K562 (cell line): Measurements from ENCODE around the gene KRTAP10-8. TPM values are rescaled to one million over a fixed set of nuclear protein-coding genes. Genes with fewer than 3 reads are reported as not detected.

Experiments used
- ATAC-seq: fragments of 200-7000 bp; cut with Tn5 transposase; 3 replicates; pipeline ENCODE4 v1.9.1; 2020; ENCODE audit warnings: moderate library complexity
- BruUV-seq: library from RNA; stranded (reverse); fragments of 400-500 nt; replicated peaks from 2 replicates; lab custom pipeline; 2021; lab: Mats Ljungman, UMichigan
- CTCF ChIA-PET: fragments of 300-600 bp; formaldehyde crosslinking; extraction: SDS; loops from one replicate; lab custom pipeline; 2021; ENCODE audit warnings: low intra/inter-chr PET ratio; lab: Yijun Ruan, JAX
- POLR2A ChIA-PET: fragments of 300-600, 350-650 bp; sonication (Branson Sonifier 250); formaldehyde crosslinking; extraction: SDS; loops from one replicate; lab custom pipeline; 2021; ENCODE audit warnings: antibody characterized with exemption, inconsistent platforms; lab: Yijun Ruan, JAX
- DNase-seq, 4 experiments: peaks; one replicate each; pipeline versions ENCODE4 v3.0.0 to v3.0.0-alpha.2; 2011 to 2018; ENCODE audit warnings: low spot score in 3 of 4, mixed read lengths in 3 of 4; ENCODE audit errors: extremely low read depth in 1 of 4
- FAIRE-seq: peaks from 2 replicates; lab custom pipeline; 2011; peaks lifted over from hg19 to GRCh38; lab: Jason Lieb, UNC
- H2AFZ ChIP-seq: 2 replicates; pipeline ENCODE4 v1.6.0; 2011; ENCODE audit warnings: low read depth, low read length, control low read depth, inconsistent platforms
- H3K27ac ChIP-seq: fragments of 200-600 bp; 3 replicates; pipeline ENCODE4 v1.8.0; 2011; ENCODE audit warnings: low read depth, mild to moderate bottlenecking, control low read depth, inconsistent platforms, low read length, moderate library complexity, mixed read lengths; ENCODE audit errors: extremely low read depth
- H3K27me3 ChIP-seq, 2 experiments: fragments of 300-600 bp in 1 of 2; 2 replicates in 1 of 2; 3 replicates in 1 of 2; pipeline versions ENCODE4 v1.6.0 to v1.8.0; 2011; ENCODE audit warnings: inconsistent platforms in 2 of 2, low read length in 2 of 2, mild to moderate bottlenecking in 1 of 2, mixed read lengths in 1 of 2, moderate library complexity in 1 of 2; ENCODE audit not compliant: control insufficient read depth in 2 of 2, insufficient read depth in 2 of 2
- H3K36me3 ChIP-seq: fragments of 300-600 bp; 3 replicates; pipeline ENCODE4 v1.8.0; 2011; ENCODE audit warnings: mild to moderate bottlenecking, low read length, inconsistent platforms; ENCODE audit not compliant: control insufficient read depth, insufficient read depth
- H3K4me1 ChIP-seq, 2 experiments: fragments of 200-600 bp in 1 of 2; replicated peaks in 1 of 2; 2 replicates in 1 of 2; 3 replicates in 1 of 2; pipeline versions ENCODE4 v1.5.1 to v1.8.0; 2011; ENCODE audit warnings: inconsistent platforms in 2 of 2, low read length in 2 of 2, mild to moderate bottlenecking in 1 of 2, mixed read lengths in 1 of 2, moderate library complexity in 1 of 2; ENCODE audit not compliant: control insufficient read depth in 2 of 2, insufficient read depth in 2 of 2
- H3K4me2 ChIP-seq: 2 replicates; pipeline ENCODE4 v1.6.1; 2011; ENCODE audit warnings: low read length, control low read depth, inconsistent platforms, mixed read lengths; ENCODE audit not compliant: insufficient read depth
- H3K4me3 ChIP-seq: fragments of 200-600 bp; sonication (generic), shearing (Covaris generic); 2 replicates; pipeline ENCODE4 v1.5.1; 2016; ENCODE audit warnings: control low read depth, inconsistent platforms
- H3K79me2 ChIP-seq: fragments of 200-600 bp; 3 replicates; pipeline ENCODE4 v1.8.0; 2011; ENCODE audit warnings: low read length, inconsistent platforms; ENCODE audit not compliant: control insufficient read depth, insufficient read depth
- H3K9ac ChIP-seq, 2 experiments: 2 replicates each; pipeline versions ENCODE4 v1.6.0 to v1.6.1; 2011; ENCODE audit warnings: low read depth in 2 of 2, low read length in 2 of 2, control low read depth in 1 of 2, inconsistent platforms in 1 of 2, mild to moderate bottlenecking in 1 of 2, mixed read lengths in 1 of 2; ENCODE audit not compliant: insufficient read depth in 1 of 2
- H3K9me1 ChIP-seq: one replicate; pipeline ENCODE4 v1.6.0; 2011; ENCODE audit warnings: inconsistent platforms, mild to moderate bottlenecking, low read length, moderate library complexity; ENCODE audit not compliant: control insufficient read depth, insufficient read depth
- H3K9me3 ChIP-seq: replicated peaks from 2 replicates; pipeline ENCODE4 v1.5.1; 2011; ENCODE audit warnings: low read depth, low read length, inconsistent platforms; ENCODE audit not compliant: control insufficient read depth, insufficient read depth
- H4K20me1 ChIP-seq: replicated peaks from 2 replicates; pipeline ENCODE4 v1.6.1; 2011; ENCODE audit warnings: low read length, inconsistent platforms, mixed read lengths; ENCODE audit not compliant: control insufficient read depth, insufficient read depth
- COPS2 ChIP-seq: fragments of 450-650 bp; conservative IDR thresholded peaks from 2 replicates; pipeline ENCODE4 v1.6.1; 2016; ENCODE audit warnings: mild to moderate bottlenecking, moderate library complexity
- CREB3 ChIP-seq: fragments of 450-650 bp; conservative IDR thresholded peaks from 2 replicates; pipeline ENCODE4 v1.6.1; 2016; ENCODE audit warnings: missing genetic modification characterization, low read depth, mild to moderate bottlenecking, missing compliant biosample characterization, moderate library complexity
- NRF1 ChIP-seq, 2 experiments: fragments of 450-650 bp; IDR thresholded peaks in 1 of 2; conservative IDR thresholded peaks in 1 of 2; 2 replicates each; pipeline ENCODE4 v1.6.1; 2014; ENCODE audit warnings: mild to moderate bottlenecking in 2 of 2
- SIN3B ChIP-seq: fragments of 450-650 bp; IDR thresholded peaks from 2 replicates; pipeline ENCODE4 v1.6.1; 2017; ENCODE audit warnings: low read depth, mild to moderate bottlenecking, moderate library complexity
- ZBTB17 ChIP-seq: fragments of 450-650 bp; formaldehyde crosslinking; IDR thresholded peaks from 2 replicates; pipeline ENCODE4 v1.4.0; 2020; ENCODE audit warnings: mild to moderate bottlenecking
- ZNF184 ChIP-seq: sonication (generic); formaldehyde crosslinking; IDR thresholded peaks from 2 replicates; pipeline ENCODE4 v1.5.0; 2020; ENCODE audit warnings: missing genetic modification reagents
- WGBS: fragments of 100-300 bp; shearing (Covaris generic); methylation state at CpG from one replicate; pipeline ENCODE4 v1.1.6; 2016; ENCODE audit warnings: low coverage, mixed read lengths; ENCODE audit not compliant: insufficient coverage; ENCODE audit errors: missing lambda C conversion rate; 5-methylcytosine and 5-hydroxymethylcytosine counted together
- in situ Hi-C: fragments of 300-500 bp; cut with MboI; formaldehyde crosslinking; loops from 4 replicates; pipeline ENCODE4 v1.15.0; 2018; ENCODE audit warnings: inconsistent platforms, mixed read lengths
- intact Hi-C: fragments of 100-400 bp; cut with micrococcal nuclease; formaldehyde crosslinking; loops from 2 replicates; pipeline ENCODE4 v1.14.2; 2022
- polyA plus RNA-seq, 8 experiments: library from polyadenylated mRNA; depleted of rRNA in 4 of 8; stranded (reverse) in 5 of 8; unstranded in 3 of 8; fragments of >200 nt; fragmentation: Nextera tagmentation in 2 of 8; fragmentation: Illumina TruSeq in 1 of 8; extraction: Ambion mirVana in 2 of 8; extraction: Trizol in 1 of 8; gene quantifications; 2 replicates each; pipeline versions ENCODE4 v1.2.1 to v1.2.3, GENCODE V29; 2011 to 2014; ENCODE audit warnings: inconsistent platforms in 1 of 8, missing spikeins in 1 of 8
- total RNA-seq, 7 experiments: library from RNA; depleted of rRNA in 6 of 7; stranded (reverse); fragments of >200 nt in 6 of 7; fragmentation: Illumina TruSeq in 2 of 7; extraction: Trizol in 2 of 7; gene quantifications; 2 replicates each; pipeline versions ENCODE4 v1.2.1 to v1.2.3, GENCODE V29; 2011 to 2021; ENCODE audit warnings: low replicate concordance in 1 of 7

Gene KRTAP10-8
- total and polyA plus RNA-seq, 9 of the 15 experiments (the other 6 are each of a cell fraction or from before 2014, with no cell fraction given): not detected

GRCh38 chr21:44614161-44614631, 2.3 kb downstream of the KRTAP10-8 start:
- no peaks in the 10 kb centered on the region for H4K20me1 ChIP-seq
- peaks cover 3% of the 10 kb centered on the region for H3K9me1 ChIP-seq
- no peak for DNase-seq
- H3K4me3 ChIP-seq: no peak overlapping the region
- BruUV-seq: no TSS peak
- no peak overlapping the region for H2AFZ ChIP-seq
- FAIRE-seq: no peak
- no peaks in the 10 kb centered on the region for H3K79me2 ChIP-seq
- H3K27ac ChIP-seq: no peak overlapping the region
- ATAC-seq: no peak
- no peak overlapping the region for H3K4me2 ChIP-seq
- peaks cover 0 to 10% of the 10 kb centered on the region in 2 experiments; a peak in 2 of 5 replicates for H3K4me1 ChIP-seq
- no peaks in the 10 kb centered on the region for H3K36me3 ChIP-seq
- H3K9me3 ChIP-seq: no peaks in the 10 kb centered on the region; the same call in 1 of the 2 replicates
- ChIA-PET CTCF (no interaction called here), POLR2A (no interaction called here)
- H3K27me3 ChIP-seq: peaks cover 14 to 44% of the 10 kb centered on the region in 2 experiments; a peak in 4 of 5 replicates
- intact Hi-C loops (no loop called here), in situ Hi-C loops (no loop called here)
- H3K9ac ChIP-seq: no peak overlapping the region; a peak in 1 of 4 replicates
- whole genome bisulfite sequencing: 0% methylated on average over 15 of the region's 20 CpGs
- TF ChIP-seq SIN3B (no peak), COPS2 (no peak), CREB3 (tag) (no peak), ZBTB17 (CRISPR knock-in tag) (no peak), ZNF184 (no peak), NRF1 (conservative IDR thresholded peaks at IDR 0.05 in 1 of 2, IDR thresholded peaks at IDR 0.05 in 1 of 2) (no peak)
